IPS DF 4.7 (cell line): Measurements from ENCODE around the gene VPS18.

Experiments
- DNase-seq: peaks from one replicate; pipeline ENCODE4 v3.0.0-alpha.2; 2013; ENCODE audit warnings: low spot score; ENCODE audit errors: extremely low read depth

VPS18 gene

GRCh38 chr15:40918799-40919392 is 24.6 kb downstream of the VPS18 start:
- no peak for DNase-seq

- no peak for DNase-seq
Observed at GRCh38 chr15:40921949-40922607, 27.8 kb downstream of the VPS18 start.

- no peak for DNase-seq
Observed at GRCh38 chr15:40922608-40923005, 28.4 kb downstream of the VPS18 start.

GRCh38 chr15:40923551-40923950 is 29.3 kb downstream of the VPS18 start:
- DNase-seq: no peak

- no peak for DNase-seq
Observed at GRCh38 chr15:40925495-40925862, 31.2 kb downstream of the VPS18 start.

GRCh38 chr15:40925863-40926658 is 31.8 kb downstream of the VPS18 start:
- DNase-seq: no peak

- no peak for DNase-seq
Observed at GRCh38 chr15:40926659-40927494, 32.6 kb downstream of the VPS18 start.

- DNase-seq: no peak
Observed at GRCh38 chr15:40927495-40927872, 33.2 kb downstream of the VPS18 start.

GRCh38 chr15:40927873-40928806 is 33.9 kb downstream of the VPS18 start:
- no peak for DNase-seq

- DNase-seq: no peak
Observed at GRCh38 chr15:40928821-40929659, 34.8 kb downstream of the VPS18 start, which contains the start of gene DLL4. Gene DLL4 (plus strand): TSS chr15:40929340. CDS start chr15:40929669, 329 bp downstream.

GRCh38 chr15:40929660-40930429 is 35.6 kb downstream of the VPS18 start:
- DNase-seq: no peak

- no peak for DNase-seq
Observed at GRCh38 chr15:40930430-40931299, 36.4 kb downstream of the VPS18 start.

- DNase-seq: no peak
Observed at GRCh38 chr15:40931300-40932142, 37.3 kb downstream of the VPS18 start.

- no peak for DNase-seq
Observed at GRCh38 chr15:40932156-40932555, 37.9 kb downstream of the VPS18 start.

GRCh38 chr15:40932649-40933516 is 38.6 kb downstream of the VPS18 start:
- DNase-seq: no peak

GRCh38 chr15:40933517-40933902 is 39.3 kb downstream of the VPS18 start:
- no peak for DNase-seq
